ENCODE measurements around the gene ITK.
"Not testable (repeated sequence)": the region's sequence is repeated elsewhere in the genome, so short reads cannot be mapped to it uniquely, and the experiment has no call there.

The ITK gene

GRCh38 chr5:157178966-157179365 lies 1.7 kb upstream of the ITK start:
- no peak for DNase-seq (ENCODE audit: low spot score)
- no peak for TF ChIP-seq CTCF (IDR thresholded peaks at IDR 0.05; ENCODE audit: extremely low read depth, insufficient read depth, missing control alignments)
- in situ Hi-C loops (cut with MboI; ENCODE audit: low pct_unique_long_range_greater_than_20kb, low sequenced_read_pairs, unreplicated experiment): no loop called here

- DNase-seq (ENCODE audit: low spot score): no peak
- TF ChIP-seq CTCF (IDR thresholded peaks at IDR 0.05; ENCODE audit: extremely low read depth, insufficient read depth, missing control alignments): no peak
- in situ Hi-C loops (cut with MboI; ENCODE audit: low pct_unique_long_range_greater_than_20kb, low sequenced_read_pairs, unreplicated experiment): no loop called here
These were observed 1.6 kb downstream of the ITK start for GRCh38 chr5:157182143-157182757.

GRCh38 chr5:157184117-157184670 lies 3.6 kb downstream of the ITK start:
- no peak for DNase-seq (ENCODE audit: low spot score)
- TF ChIP-seq CTCF (IDR thresholded peaks at IDR 0.05; ENCODE audit: extremely low read depth, insufficient read depth, missing control alignments): no peak
- in situ Hi-C loops (cut with MboI; ENCODE audit: low pct_unique_long_range_greater_than_20kb, low sequenced_read_pairs, unreplicated experiment): no loop called here

GRCh38 chr5:157185122-157185521 lies 4.5 kb downstream of the ITK start:
- in situ Hi-C loops (cut with MboI; ENCODE audit: low pct_unique_long_range_greater_than_20kb, low sequenced_read_pairs, unreplicated experiment); DNase-seq (ENCODE audit: low spot score): not testable (repeated sequence)

GRCh38 chr5:157186309-157187045 lies 5.8 kb downstream of the ITK start:
- DNase-seq (ENCODE audit: low spot score): no peak
- TF ChIP-seq CTCF (IDR thresholded peaks at IDR 0.05; ENCODE audit: extremely low read depth, insufficient read depth, missing control alignments): no peak
- in situ Hi-C loops (cut with MboI; ENCODE audit: low pct_unique_long_range_greater_than_20kb, low sequenced_read_pairs, unreplicated experiment): no loop called here

GRCh38 chr5:157187046-157187754 lies 6.6 kb downstream of the ITK start:
- DNase-seq (ENCODE audit: low spot score): no peak
- TF ChIP-seq CTCF (IDR thresholded peaks at IDR 0.05; ENCODE audit: extremely low read depth, insufficient read depth, missing control alignments): no peak
- in situ Hi-C loops (cut with MboI; ENCODE audit: low pct_unique_long_range_greater_than_20kb, low sequenced_read_pairs, unreplicated experiment): no loop called here

- DNase-seq (ENCODE audit: low spot score): no peak
- no peak for TF ChIP-seq CTCF (IDR thresholded peaks at IDR 0.05; ENCODE audit: extremely low read depth, insufficient read depth, missing control alignments)
- in situ Hi-C loops (cut with MboI; ENCODE audit: low pct_unique_long_range_greater_than_20kb, low sequenced_read_pairs, unreplicated experiment): no loop called here
These were observed 7.6 kb downstream of the ITK start for GRCh38 chr5:157188270-157188669.
